HL-60 (cell line): ENCODE data around the gene DAPL1.

Source experiments
- DNase-seq, 2 experiments: peaks; one replicate each; pipeline ENCODE4 v3.0.0-alpha.2; 2010 to 2020; ENCODE audit warnings: low read depth in 1 of 2, low spot score in 1 of 2
- H3K27ac ChIP-seq: fragments of 250-450 bp; sonication (Bioruptor Pico); replicated peaks from 2 replicates; pipeline ENCODE4 v1.5.1; 2020; ENCODE audit warnings: mild to moderate bottlenecking, moderate library complexity
- H3K27me3 ChIP-seq: fragments of 250-450 bp; sonication (Bioruptor Pico); 2 replicates; pipeline ENCODE4 v1.5.1; 2021; ENCODE audit warnings: mild to moderate bottlenecking, moderate library complexity; ENCODE audit not compliant: insufficient read depth, poor library complexity, severe bottlenecking
- H3K4me3 ChIP-seq: replicated peaks from 2 replicates; pipeline ENCODE4 v1.5.1; 2011; ENCODE audit warnings: mild to moderate bottlenecking, control low read depth, low read length; ENCODE audit not compliant: insufficient read depth
- CTCF ChIP-seq: IDR thresholded peaks from one replicate; pipeline ENCODE4 v1.5.1; 2011; ENCODE audit warnings: low read length, control low read depth, inconsistent platforms; ENCODE audit not compliant: insufficient read depth
- GABPA ChIP-seq: IDR thresholded peaks from 2 replicates; pipeline ENCODE4 v1.6.1; 2012; ENCODE audit warnings: low read depth
- POLR2AphosphoS5 ChIP-seq: IDR thresholded peaks from 2 replicates; pipeline ENCODE4 v1.6.1; 2012; ENCODE audit warnings: low read depth
- REST ChIP-seq: IDR thresholded peaks from 2 replicates; pipeline ENCODE4 v1.6.1; 2012; ENCODE audit warnings: low read depth; ENCODE audit not compliant: insufficient replicate concordance
- SPI1 ChIP-seq: IDR thresholded peaks from 2 replicates; pipeline ENCODE4 v1.6.1; 2012; ENCODE audit warnings: low read depth, mild to moderate bottlenecking, borderline replicate concordance

Gene DAPL1

GRCh38 chr2:158747281-158747680 lies 47.8 kb upstream of the DAPL1 start:
- no peak for DNase-seq
- no peak overlapping the region for H3K27ac ChIP-seq
- TF ChIP-seq SPI1 (no peak), GABPA (no peak), CTCF (no peak), REST (no peak), POLR2AphosphoS5 (no peak)
- H3K27me3 ChIP-seq, result peaks cover 4% of the 10 kb centered on the region
- H3K4me3 ChIP-seq, result no peak overlapping the region

GRCh38 chr2:158748926-158749590 lies 46.1 kb upstream of the DAPL1 start:
- Histone ChIP-seq H3K4me3 (no peak overlapping the region), H3K27ac (no peak overlapping the region), H3K27me3 (peaks cover 4% of the 10 kb centered on the region)
- TF ChIP-seq REST, result no peak
- TF ChIP-seq GABPA, result no peak
- no peak for TF ChIP-seq CTCF
- no peak for TF ChIP-seq SPI1
- no peak for TF ChIP-seq POLR2AphosphoS5
- no peak for DNase-seq

GRCh38 chr2:158750458-158751125 lies 44.5 kb upstream of the DAPL1 start:
- DNase-seq, result no peak
- Histone ChIP-seq H3K27ac (no peak overlapping the region), H3K4me3 (no peak overlapping the region), H3K27me3 (peaks cover 4% of the 10 kb centered on the region)
- TF ChIP-seq SPI1 (no peak), POLR2AphosphoS5 (no peak), GABPA (no peak), REST (no peak), CTCF (no peak)
